ENCODE measurements around the gene NRXN3.

- TF ChIP-seq CTCF (conservative IDR thresholded peaks at IDR 0.05; ENCODE audit: low read depth, low read length) (no peak), EZH2phosphoT487 (IDR thresholded peaks at IDR 0.05; ENCODE audit: borderline replicate concordance, low read length) (no peak)
Observed at GRCh38 chr14:79825046-79825521, 1654.9 kb downstream of the NRXN3 start.
